ENCODE measurements around the gene TLE2.
"Not testable (repeated sequence)": the region's sequence is repeated elsewhere in the genome, so short reads cannot be mapped to it uniquely, and the experiment has no call there.

The TLE2 gene

DNA sequence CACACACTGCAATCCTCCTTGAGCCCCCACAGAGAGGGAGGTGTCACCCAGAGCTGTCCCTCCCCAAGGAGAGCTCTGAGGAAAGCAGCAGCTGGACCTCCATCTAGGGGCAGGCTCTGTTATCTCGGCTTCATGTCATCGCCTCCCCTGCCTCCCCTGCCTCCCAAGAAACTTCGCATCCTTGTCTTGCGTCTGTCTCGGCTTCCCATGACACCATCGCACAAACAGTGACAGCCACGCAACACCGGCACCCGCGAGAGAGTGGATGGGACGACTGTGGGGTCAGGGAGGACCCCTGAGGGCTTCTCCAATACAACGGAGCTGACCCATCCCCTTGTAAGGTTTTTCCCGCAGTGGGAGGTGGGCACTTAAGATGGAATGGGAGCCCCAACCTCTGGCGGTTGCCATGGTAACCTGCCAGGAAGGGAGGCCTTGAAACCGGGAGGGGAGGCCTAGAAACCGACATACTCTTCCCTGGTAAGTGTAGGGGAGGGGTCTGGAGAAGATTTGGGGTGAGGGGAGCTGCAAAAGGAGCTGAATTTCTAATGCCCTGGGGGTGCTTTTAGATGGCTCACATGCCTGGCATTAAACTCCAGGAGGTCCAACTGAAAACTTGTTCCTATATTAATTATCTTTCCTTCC lies 16.3 kb downstream of the TLE2 start:
- DNase-seq (ENCODE audit: low read depth), result no peak

- not testable (repeated sequence) for DNase-seq (ENCODE audit: low read depth)
Measured at GRCh38 chr19:3012059-3012458, 17.0 kb downstream of the TLE2 start.

- no peak for DNase-seq (ENCODE audit: low read depth)
Measured at GRCh38 chr19:3010871-3011270, 18.2 kb downstream of the TLE2 start.

GRCh38 chr19:3008994-3009393 lies 20.1 kb downstream of the TLE2 start:
- no peak for DNase-seq (ENCODE audit: low read depth)

DNA sequence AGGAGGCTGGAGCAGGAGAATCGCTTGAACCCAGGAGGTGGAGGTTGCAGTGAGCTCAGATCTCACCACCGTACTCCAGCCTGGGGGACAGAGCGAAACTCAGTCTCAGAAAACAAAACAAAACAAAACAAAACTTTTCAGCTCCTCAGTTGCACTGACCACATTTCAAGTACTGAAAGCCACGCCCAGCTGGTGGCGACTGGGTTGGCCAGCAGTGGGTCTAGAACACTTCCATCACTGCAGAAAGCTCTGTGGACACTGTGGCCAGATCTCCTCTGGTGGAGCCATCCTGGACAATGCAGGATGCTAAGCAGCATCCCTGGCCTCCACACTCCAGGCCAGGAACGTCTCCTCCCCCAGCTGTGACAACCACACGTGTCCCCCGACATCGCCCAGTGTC lies 21.1 kb downstream of the TLE2 start:
- DNase-seq (ENCODE audit: low read depth), result no peak

GRCh38 chr19:3006075-3006767 lies 22.9 kb downstream of the TLE2 start:
- peak; percentile 31 for DNase-seq (ENCODE audit: low read depth)

DNA sequence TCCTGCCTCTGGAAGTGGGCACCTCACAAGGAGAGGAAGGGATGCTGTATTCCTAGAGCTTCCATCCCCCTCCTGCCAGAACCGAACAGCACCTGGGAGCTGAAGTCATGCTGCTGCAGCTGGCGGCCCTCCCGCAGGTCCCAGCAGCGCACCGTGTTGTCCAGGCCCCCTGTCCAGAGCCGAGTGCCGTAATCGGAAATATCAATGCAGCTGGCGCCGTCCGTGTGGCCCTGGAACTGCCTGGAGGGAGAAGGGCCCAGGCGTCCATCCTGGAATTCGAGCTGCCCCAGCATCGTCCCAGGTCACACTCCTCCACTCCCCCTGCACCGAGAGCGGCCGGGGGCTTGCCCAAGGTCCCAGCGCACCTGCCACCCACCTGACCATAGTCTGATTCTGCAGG lies 23.7 kb downstream of the TLE2 start:
- DNase-seq (ENCODE audit: low read depth), result no peak

DNA sequence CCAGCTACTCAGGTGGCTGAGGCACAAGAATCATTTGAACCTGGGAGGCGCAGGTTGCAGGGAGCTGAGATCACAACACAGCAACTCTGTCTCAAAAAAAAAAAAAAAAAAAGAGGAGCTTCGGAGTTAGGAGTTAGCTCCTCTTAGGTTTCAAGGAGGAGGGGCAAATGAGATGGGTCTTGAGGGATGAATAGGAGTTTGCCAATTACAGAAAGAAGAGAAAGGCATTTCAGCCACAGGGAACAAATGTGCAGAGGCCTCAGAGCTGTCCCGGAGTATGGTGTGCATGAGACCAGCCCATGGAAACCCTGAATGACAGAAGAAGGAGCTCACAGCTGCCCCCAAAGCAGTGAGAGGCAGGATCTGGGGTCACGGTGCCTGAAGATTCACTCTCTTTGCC lies 24.6 kb downstream of the TLE2 start:
- DNase-seq (ENCODE audit: low read depth), result no peak

DNA sequence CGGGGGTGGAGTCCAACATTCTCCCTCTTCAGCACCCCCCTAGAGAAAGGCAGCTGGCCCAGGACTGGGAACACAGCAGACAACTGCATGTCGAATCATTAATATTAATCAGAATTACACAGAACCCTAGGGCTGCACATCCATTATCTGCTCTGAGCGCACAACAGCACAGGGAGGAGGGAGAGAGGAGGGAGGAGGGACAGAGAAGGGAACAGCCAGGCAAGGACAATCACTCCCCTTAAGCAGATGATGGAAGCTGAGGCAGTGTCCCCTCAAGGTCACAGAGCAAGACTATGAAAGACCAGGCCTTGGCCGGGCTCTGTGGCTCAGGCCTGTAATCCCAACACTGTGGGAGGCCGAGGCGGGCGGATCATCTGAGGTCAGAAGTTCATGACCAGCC lies 26.0 kb downstream of the TLE2 start:
- DNase-seq (ENCODE audit: low read depth), result no peak

GRCh38 chr19:3001235-3001800 lies 27.8 kb downstream of the TLE2 start:
- DNase-seq (ENCODE audit: low read depth), result no peak

GRCh38 chr19:2998642-2999041 lies 30.4 kb downstream of the TLE2 start:
- no peak for DNase-seq (ENCODE audit: low read depth)

- no peak for DNase-seq (ENCODE audit: low read depth)
Measured at GRCh38 chr19:2997720-2998119, 31.4 kb downstream of the TLE2 start.

- no peak for DNase-seq (ENCODE audit: low read depth)
Measured at GRCh38 chr19:2994588-2995131, 34.4 kb downstream of the TLE2 start.

DNA sequence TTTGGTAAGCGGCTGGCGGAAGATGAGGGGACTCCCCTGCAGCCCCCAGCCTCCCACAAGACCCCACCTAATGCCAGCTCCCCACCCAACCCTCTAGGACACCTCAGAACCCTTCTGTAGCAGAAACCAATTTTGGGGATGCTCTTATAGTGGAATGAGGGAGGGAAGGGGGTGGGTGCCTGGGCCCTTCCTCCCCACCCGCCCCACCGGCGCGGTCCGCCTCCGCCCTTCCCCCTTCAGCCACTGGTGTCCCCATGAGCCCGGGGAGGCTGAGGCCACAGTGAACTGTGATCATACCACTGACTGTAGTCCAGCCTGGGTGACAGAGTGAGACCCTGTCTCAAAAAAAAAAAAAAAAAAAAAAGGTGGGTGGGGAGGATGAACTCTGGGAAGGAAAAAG lies 35.5 kb downstream of the TLE2 start:
- DNase-seq (ENCODE audit: low read depth), result no peak

DNA sequence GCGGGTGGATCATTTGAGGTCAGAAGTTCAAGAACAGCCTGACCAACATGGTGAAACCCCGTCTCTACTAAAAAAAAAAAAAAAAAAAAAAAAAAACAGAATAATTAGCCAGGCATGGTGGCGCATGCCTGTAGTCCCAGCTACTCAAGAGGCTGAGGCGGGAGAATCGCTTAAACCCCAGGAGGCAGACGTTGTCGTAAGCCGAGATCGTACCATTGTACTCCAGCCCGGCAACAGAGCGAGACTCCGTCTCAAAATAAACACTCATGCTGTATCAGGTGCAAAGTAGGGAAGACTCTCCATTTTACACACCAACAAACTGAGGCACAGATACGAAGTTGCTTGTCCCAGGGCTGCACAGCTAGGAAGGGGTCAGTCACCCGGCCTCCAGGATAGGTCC lies 36.1 kb downstream of the TLE2 start:
- no peak for DNase-seq (ENCODE audit: low read depth)

GRCh38 chr19:2992333-2992732 lies 36.7 kb downstream of the TLE2 start:
- DNase-seq (ENCODE audit: low read depth), result not testable (repeated sequence)

- no peak for DNase-seq (ENCODE audit: low read depth)
Measured at GRCh38 chr19:2989236-2989946, 39.7 kb downstream of the TLE2 start.

DNA sequence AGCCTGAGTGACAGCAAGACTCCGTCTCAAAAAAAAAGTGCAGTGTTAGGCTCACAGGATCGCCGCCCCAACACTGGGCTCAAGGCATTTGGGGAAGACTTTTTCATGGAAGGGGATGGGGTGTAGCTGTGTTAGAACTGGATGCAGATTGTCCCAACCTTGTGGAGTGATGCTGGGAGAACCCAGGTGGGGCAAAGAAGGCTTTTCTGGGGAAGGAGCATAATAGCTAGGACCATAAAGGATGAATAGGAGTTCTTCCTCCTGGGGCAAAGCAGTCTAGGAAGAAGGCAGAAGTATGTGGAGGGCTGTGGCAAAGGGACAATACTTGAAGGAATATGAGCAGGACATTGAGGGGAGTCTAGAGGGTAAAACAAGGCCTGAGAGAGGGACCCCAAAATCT lies 40.5 kb downstream of the TLE2 start:
- no peak for DNase-seq (ENCODE audit: low read depth)

GRCh38 chr19:2987797-2988196 lies 41.3 kb downstream of the TLE2 start:
- no peak for DNase-seq (ENCODE audit: low read depth)

DNA sequence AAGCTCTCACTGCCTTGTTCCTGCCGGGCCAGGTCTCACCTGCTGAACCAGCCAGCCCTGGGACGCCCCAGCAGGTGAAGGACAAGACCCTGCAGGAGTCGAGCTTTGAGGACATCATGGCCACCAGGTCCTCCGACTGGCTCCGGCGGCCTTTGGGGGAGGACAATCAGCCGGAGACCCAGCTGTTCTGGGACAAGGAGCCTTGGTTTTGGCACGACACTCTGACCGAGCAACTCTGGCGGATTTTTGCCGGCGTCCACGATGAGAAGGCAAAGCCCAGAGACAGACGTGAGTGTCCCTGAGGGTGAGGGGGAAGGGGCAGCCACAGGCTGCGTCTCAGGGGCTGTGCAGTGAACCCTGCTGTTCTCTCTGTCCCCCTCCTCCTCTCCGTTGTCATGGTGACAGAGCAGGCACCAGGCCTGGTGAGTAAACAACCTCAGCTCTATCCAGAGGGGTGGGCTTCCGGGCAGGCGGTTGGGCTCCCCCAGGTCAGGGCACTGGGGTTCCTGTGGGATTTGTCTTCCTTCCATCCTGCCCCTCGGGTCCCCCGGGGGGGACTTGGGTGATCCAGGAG lies 42.0 kb downstream of the TLE2 start:
- no peak for DNase-seq (ENCODE audit: low read depth)

DNA sequence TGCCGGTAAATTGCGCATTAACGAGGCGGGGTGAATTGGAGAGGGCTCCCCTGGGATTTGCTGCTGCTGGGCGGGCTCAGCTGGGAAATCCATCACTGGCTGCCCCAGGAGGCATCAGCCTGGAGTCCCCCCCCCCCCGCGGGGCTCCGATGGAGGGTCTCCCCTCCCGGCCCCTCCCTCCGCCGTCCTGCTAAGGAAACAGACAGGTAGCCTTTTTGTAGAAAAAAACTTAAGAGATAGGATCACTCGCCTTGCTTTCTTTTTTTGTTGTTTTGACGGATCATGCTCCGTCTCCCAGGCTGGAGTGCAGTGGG lies 44.9 kb downstream of the TLE2 start:
- no peak for DNase-seq (ENCODE audit: low read depth)

- DNase-seq (ENCODE audit: low read depth), result no peak
Measured at GRCh38 chr19:2983351-2984214, 45.5 kb downstream of the TLE2 start.
